SH-SY5Y (cell line): ENCODE results near the gene MRPS9.

Experiments used
- GATA2 ChIP-seq: IDR thresholded peaks from 2 replicates; pipeline ENCODE4 v1.6.1; 2011; ENCODE audit warnings: mild to moderate bottlenecking, low read depth, low read length
- GATA3 ChIP-seq: IDR thresholded peaks from 2 replicates; pipeline ENCODE4 v1.6.1; 2011; ENCODE audit warnings: low read depth, mild to moderate bottlenecking, low read length, moderate library complexity

DNA sequence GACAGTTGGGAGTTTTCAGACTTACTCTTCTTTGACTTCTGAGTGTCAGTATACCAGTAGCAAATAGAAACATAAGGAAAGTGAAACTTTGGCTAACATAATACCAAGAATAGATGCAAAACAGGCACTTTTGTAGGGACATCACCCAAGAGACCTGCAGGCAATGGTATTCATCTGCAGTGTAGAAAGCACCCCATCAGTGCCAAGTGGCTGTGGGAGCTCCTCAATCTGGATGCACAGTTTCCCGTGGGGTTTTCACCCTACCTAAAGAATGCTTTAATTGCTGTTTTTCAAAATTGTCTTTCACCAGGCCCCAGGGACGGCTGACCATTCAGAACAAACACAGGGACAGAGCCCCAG is 107.1 kb downstream of the MRPS9 start:
- TF ChIP-seq GATA2 (no peak), GATA3 (no peak)
